ENCODE data around the gene ZNF385B. TPM values are rescaled to one million over a fixed set of nuclear protein-coding genes. Genes with fewer than 3 reads are reported as not detected.

The ZNF385B gene
- polyA plus RNA-seq, 1 donor from 2014 or later, result 0.31 TPM

- Histone ChIP-seq H3F3A (ENCODE audit: insufficient read depth, low read length, poor library complexity, severe bottlenecking) (no peaks in the 10 kb centered on the region), H3K36me3 (ENCODE audit: insufficient read depth, low read length) (no peaks in the 10 kb centered on the region), H3K9me3 (ENCODE audit: low read length) (no peaks in the 10 kb centered on the region)
Measured at GRCh38 chr2:179553382-179553781, 308.0 kb downstream of the ZNF385B start.

GRCh38 chr2:179551539-179552045 lies 309.8 kb downstream of the ZNF385B start:
- no peak overlapping the region for H3K9ac ChIP-seq (ENCODE audit: low read length)

More at GRCh38 chr2:179553382-179553781, 308.0 kb downstream of the ZNF385B start:
- no peak overlapping the region for H3K9ac ChIP-seq (ENCODE audit: low read length)
- H3K4me3 ChIP-seq (ENCODE audit: low read length), result no peak overlapping the region
- TF ChIP-seq POLR2AphosphoS5 (IDR thresholded peaks at IDR 0.05) (no peak), TAF1 (IDR thresholded peaks at IDR 0.05; ENCODE audit: low read depth) (no peak), RAD21 (conservative IDR thresholded peaks at IDR 0.05) (no peak), SMC3 (conservative IDR thresholded peaks at IDR 0.05; ENCODE audit: poor library complexity) (no peak), REST (IDR thresholded peaks at IDR 0.05; ENCODE audit: borderline replicate concordance) (no peak), MXI1 (conservative IDR thresholded peaks at IDR 0.05; ENCODE audit: poor library complexity, severe bottlenecking) (no peak)
- TF ChIP-seq, protein P1, sequence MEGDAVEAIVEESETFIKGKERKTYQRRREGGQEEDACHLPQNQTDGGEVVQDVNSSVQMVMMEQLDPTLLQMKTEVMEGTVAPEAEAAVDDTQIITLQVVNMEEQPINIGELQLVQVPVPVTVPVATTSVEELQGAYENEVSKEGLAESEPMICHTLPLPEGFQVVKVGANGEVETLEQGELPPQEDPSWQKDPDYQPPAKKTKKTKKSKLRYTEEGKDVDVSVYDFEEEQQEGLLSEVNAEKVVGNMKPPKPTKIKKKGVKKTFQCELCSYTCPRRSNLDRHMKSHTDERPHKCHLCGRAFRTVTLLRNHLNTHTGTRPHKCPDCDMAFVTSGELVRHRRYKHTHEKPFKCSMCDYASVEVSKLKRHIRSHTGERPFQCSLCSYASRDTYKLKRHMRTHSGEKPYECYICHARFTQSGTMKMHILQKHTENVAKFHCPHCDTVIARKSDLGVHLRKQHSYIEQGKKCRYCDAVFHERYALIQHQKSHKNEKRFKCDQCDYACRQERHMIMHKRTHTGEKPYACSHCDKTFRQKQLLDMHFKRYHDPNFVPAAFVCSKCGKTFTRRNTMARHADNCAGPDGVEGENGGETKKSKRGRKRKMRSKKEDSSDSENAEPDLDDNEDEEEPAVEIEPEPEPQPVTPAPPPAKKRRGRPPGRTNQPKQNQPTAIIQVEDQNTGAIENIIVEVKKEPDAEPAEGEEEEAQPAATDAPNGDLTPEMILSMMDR (IDR thresholded peaks at IDR 0.05; ENCODE audit: poor library complexity, severe bottlenecking), result no peak
- no peaks in the 10 kb centered on the region for H3K9me2 ChIP-seq (ENCODE audit: insufficient read depth, low read length)
- no peaks in the 10 kb centered on the region for H3K79me2 ChIP-seq (replicated peaks; ENCODE audit: insufficient read depth, low read length)
- no peaks in the 10 kb centered on the region for H3K27me3 ChIP-seq (ENCODE audit: insufficient read depth, low read depth, low read length)
- H3K4me2 ChIP-seq (ENCODE audit: low read length), result no peak overlapping the region
- H4K20me1 ChIP-seq (ENCODE audit: insufficient read depth), result no peaks in the 10 kb centered on the region
- H3K27ac ChIP-seq (ENCODE audit: low read length), result no peak overlapping the region
- H2AFZ ChIP-seq (ENCODE audit: low read depth, low read length), result no peak overlapping the region

More at GRCh38 chr2:179551539-179552045, 309.8 kb downstream of the ZNF385B start:
- Histone ChIP-seq H3K27me3 (ENCODE audit: insufficient read depth, low read depth, low read length) (no peaks in the 10 kb centered on the region), H3F3A (ENCODE audit: insufficient read depth, low read length, poor library complexity, severe bottlenecking) (no peaks in the 10 kb centered on the region), H4K20me1 (ENCODE audit: insufficient read depth) (no peaks in the 10 kb centered on the region), H3K4me2 (ENCODE audit: low read length) (no peak overlapping the region), H3K36me3 (ENCODE audit: insufficient read depth, low read length) (no peaks in the 10 kb centered on the region), H3K4me3 (ENCODE audit: low read length) (no peak overlapping the region), H2AFZ (ENCODE audit: low read depth, low read length) (no peak overlapping the region), H3K79me2 (replicated peaks; ENCODE audit: insufficient read depth, low read length) (no peaks in the 10 kb centered on the region), H3K9me3 (ENCODE audit: low read length) (no peaks in the 10 kb centered on the region), H3K9me2 (ENCODE audit: insufficient read depth, low read length) (no peaks in the 10 kb centered on the region), H3K27ac (ENCODE audit: low read length) (no peak overlapping the region)
- TF ChIP-seq EZH2 (IDR thresholded peaks at IDR 0.05; ENCODE audit: borderline replicate concordance, insufficient read depth, low read length, poor library complexity, severe bottlenecking) (no peak), RAD21 (conservative IDR thresholded peaks at IDR 0.05) (no peak), REST (IDR thresholded peaks at IDR 0.05; ENCODE audit: borderline replicate concordance) (no peak), MXI1 (conservative IDR thresholded peaks at IDR 0.05; ENCODE audit: poor library complexity, severe bottlenecking) (no peak), TAF1 (IDR thresholded peaks at IDR 0.05; ENCODE audit: low read depth) (no peak), EP300 (conservative IDR thresholded peaks at IDR 0.05; ENCODE audit: poor library complexity, severe bottlenecking) (no peak), SMC3 (conservative IDR thresholded peaks at IDR 0.05; ENCODE audit: poor library complexity) (no peak), POLR2AphosphoS5 (IDR thresholded peaks at IDR 0.05) (no peak)
- TF ChIP-seq, protein P1 (IDR thresholded peaks at IDR 0.05; ENCODE audit: poor library complexity, severe bottlenecking), result no peak

Data from neural cell (in vitro differentiated cells).